Activated CD4-positive, alpha-beta T cell treated with anti-CD3 and anti-CD28 coated beads for 48 hours (primary cell): ENCODE data around the gene PTPRG.

ENCODE experiments used
- DNase-seq: peaks from one replicate; pipeline ENCODE4 v3.0.0-alpha.2; 2020

PTPRG gene

GRCh38 chr3:62172199-62172598 lies 610.8 kb downstream of the PTPRG start:
- no peak for DNase-seq

- DNase-seq: no peak
Measured at GRCh38 chr3:62173939-62174515, 612.7 kb downstream of the PTPRG start.

DNA sequence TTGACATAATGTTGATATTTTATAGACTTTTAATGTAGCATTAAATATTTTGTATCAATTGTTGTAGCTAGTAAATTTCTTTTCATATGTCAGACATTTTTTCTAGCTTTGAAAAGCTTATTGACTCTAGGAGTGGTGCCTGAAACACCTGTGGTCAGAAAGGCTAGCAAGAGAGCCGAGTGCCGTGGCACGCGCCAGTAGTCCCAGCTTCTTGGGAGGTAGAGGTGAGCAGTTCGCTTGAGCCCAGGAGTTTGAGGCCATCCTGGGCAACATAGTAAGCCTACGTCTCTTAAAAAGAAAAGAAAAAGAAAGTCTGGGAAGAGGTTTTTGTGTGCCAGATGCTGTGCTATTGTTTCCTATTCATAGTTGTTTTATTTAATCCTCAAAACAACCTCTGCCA lies 613.8 kb downstream of the PTPRG start:
- no peak for DNase-seq

DNA sequence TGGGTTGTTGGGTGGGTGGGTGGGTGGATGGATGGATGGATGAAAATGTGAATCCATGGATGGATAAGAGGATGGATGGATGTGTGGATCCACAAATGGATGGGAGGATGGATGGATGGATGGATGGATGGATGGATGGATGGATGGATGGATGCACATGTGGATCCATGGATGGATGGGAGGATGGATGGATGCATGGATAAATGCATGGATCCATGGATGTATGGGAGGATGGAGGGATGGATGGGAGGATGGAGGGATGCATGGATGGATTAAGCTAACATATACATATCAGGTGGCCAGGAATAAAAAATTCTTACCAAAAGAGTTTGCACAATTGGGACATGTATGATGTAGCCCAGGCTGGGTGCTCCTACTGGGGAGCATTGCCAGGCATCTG lies 616.7 kb downstream of the PTPRG start:
- no peak for DNase-seq

DNA sequence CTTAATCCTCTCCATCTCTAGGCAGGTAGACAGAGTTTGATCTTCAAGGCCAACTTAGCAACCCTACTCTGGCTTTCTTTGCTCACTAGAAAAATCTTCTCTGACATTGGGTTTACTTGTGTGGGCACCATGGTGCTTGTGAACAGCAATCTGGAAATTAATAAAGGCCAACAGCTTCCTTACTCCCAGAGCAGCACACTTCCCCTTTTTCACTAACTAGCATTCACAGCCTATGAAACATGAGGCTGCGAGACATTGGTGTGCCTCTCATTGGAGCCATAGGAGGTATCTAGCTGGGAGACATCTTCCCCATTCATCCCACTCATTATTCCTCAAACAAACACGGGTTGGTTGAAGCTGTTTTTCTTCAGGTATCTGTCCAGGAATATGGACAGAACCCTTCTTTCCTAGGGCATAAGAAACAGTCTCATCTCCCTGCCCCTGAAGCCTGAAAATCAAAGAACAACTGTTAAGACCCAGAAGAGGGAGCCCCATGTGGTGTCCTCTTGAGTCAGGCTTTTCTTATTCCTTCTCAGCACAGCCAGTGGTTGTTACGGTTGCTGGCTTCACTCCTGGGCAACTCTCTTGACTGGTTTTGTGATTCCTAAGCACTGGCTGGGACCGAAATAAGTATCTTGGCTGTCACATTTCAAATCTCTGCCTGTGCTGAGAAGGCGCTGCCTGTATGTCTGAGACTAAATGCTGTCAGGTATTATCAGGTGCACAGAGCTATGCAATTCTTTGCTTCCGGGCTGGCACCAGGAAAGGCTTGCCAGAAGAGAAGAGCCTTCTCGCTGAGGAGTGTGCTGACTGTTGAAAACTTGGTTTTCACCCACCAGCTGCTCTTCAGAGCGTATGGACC lies 617.6 kb downstream of the PTPRG start:
- no peak for DNase-seq

DNA sequence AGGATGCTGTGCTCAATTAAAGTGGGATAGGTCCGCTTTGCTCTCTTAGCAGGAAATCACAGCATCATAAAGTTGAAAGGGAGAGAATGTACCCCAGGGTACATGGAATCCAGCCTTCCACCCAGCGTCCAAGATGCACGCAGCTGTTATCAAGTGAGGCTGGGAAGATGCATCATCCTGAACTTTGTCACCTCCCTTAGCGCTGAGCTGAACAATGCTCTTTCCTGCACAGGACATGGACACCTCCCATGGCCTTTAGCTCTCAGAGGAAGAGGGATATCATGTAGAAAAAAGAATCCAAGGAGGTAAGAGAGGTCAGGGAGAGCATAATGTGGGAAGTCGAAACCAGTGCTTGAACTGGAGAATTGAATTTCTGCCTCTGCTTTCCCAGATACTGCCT lies 619.1 kb downstream of the PTPRG start:
- no peak for DNase-seq

- no peak for DNase-seq
Measured at GRCh38 chr3:62183087-62183486, 621.7 kb downstream of the PTPRG start.

GRCh38 chr3:62183969-62184368 lies 622.6 kb downstream of the PTPRG start:
- DNase-seq: no peak

- no peak for DNase-seq
Measured at GRCh38 chr3:62184559-62184958, 623.2 kb downstream of the PTPRG start.

GRCh38 chr3:62187022-62187431 lies 625.7 kb downstream of the PTPRG start:
- no peak for DNase-seq

DNA sequence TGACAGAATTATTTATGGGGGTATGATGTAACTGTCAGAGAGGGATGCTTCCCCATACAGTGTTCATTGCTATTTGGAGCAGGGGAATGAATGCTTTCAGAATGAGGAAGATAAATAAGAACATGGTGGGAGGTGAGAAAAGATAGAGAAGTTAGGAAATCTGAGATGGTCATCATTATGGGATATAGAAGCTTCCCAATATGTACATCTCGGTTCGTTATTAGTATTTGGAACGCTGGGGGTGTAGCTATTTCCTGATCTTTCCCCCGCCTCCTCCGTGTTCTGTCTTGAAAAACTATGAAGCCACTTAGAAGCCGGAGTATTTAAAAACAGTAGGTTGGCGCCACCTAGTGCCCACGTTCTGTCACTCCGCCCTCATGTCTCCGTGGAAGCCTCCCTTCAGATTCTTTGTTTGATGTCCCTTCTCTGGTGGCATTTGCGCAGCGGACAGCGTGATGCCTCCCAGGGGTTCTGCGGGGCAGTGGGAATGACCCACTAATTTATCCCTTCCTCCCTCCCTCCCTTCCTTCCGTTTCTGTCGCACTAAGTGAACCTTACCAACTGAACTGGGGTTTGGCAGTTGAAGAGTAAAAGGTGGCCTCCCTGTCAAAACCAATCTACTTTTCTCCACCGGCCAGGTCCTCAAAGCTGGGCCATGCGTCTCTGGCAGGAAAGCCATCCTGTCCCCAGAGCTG lies 627.5 kb downstream of the PTPRG start:
- DNase-seq: peak; percentile 77

GRCh38 chr3:62189376-62189698 lies 628.0 kb downstream of the PTPRG start:
- no peak for DNase-seq

- DNase-seq: no peak
Measured at GRCh38 chr3:62192891-62193290, 631.5 kb downstream of the PTPRG start.

DNA sequence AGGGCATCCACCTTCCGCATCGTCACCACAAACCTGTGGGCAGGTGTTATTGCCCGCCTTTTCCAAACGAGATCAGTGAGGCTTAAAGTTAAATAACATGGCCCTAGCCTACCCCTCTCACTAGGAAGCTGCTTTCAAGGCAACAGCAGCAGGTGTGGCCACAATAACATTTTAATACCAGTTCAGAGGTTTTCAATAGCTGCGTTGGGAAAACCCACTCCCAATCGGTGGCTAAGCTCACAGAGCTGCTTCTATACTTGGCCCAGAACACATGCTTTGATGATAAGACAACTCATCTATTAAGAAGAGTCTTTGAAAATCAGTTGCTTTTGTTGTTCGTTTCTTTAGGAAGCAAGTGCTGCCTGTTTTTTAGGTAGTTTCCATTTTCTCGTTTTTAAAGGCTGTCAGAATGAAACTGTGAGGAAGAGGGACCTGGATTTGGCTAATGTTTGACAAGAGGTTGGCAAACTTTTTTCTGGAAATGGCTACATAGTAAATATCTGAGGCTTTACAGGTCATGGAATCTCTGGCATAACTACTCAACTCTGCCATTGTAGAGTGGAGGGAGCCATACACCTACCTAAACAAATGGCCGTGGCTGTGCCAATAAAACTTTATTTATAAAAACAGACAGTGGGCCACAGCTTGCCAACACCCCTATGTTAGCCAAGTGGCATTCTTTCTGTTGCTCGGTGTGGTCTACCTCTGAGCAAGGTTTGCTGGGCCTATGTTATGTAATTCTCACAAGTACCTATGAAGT lies 632.4 kb downstream of the PTPRG start:
- DNase-seq: no peak

DNA sequence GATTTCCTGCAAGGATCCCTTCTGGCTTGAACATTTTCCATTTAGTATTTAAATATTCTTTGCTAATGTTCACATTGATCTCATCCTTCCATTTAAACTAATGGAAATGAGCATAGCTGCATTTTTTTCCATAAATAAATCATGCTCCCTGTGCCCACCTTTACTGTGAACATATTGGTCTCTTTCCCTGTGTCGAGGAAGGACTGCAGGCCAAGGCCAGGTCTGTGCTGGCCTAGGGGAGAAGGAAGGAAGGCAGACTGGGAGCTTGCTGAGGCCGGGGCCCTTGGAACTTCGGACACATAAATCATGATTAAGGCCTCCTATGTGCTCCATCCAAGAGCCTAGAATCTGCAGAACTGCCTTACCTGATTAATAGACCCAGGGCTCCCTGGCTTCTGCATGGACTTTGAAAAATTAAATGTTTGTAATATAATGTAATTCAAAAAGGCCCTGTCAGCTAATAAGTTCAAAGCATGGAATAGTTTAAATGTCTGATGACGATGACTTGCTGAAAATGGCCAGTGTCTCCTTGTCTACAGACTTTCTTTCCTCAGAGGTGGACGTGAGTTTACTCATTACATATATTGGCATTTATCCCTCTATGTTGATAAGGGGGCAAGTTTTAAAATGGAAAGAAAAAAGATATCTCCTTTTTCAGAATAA lies 636.1 kb downstream of the PTPRG start:
- DNase-seq: no peak

GRCh38 chr3:62199126-62199525 lies 637.8 kb downstream of the PTPRG start:
- DNase-seq: no peak

DNA sequence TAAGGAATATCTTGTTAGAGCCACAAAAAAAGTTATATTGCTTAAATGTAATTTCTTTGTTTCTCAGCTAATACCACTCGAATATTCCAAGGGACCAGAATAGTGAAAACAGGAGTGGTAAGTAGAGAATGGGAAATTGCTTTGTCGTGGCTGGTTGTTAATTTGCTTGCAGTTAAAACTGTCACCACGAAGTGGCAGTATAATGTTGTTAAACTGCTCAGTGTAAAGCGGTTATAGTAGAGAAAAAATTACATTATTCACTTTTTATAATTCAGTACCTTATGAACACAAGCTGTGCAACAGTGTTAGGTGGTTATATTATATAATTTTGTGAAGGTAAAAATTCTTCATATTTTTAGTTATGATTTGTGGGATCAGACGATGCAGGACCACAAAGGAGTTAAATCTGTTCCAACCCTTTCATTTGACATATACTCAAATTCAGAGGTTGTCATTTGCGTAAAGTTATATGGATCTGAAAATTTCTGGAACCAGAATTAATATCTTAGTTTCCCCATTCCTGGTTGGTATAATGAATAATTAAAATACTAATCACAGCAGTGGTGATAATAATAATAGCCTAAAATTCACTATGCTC lies 640.2 kb downstream of the PTPRG start:
- no peak for DNase-seq

DNA sequence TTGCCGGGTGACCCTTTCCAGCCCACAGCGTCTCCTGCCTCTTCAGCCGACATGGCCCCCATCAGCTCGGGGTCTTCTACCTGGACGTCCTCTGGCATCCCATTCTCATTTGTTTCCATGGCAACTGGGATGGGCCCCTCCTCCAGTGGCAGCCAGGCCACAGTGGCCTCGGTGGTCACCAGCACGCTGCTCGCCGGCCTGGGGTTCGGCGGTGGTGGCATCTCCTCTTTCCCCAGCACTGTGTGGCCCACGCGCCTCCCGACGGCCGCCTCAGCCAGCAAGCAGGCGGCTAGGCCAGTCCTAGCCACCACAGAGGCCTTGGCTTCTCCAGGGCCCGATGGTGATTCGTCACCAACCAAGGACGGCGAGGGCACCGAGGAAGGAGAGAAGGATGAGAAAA lies 641.8 kb downstream of the PTPRG start:
- DNase-seq: no peak

DNA sequence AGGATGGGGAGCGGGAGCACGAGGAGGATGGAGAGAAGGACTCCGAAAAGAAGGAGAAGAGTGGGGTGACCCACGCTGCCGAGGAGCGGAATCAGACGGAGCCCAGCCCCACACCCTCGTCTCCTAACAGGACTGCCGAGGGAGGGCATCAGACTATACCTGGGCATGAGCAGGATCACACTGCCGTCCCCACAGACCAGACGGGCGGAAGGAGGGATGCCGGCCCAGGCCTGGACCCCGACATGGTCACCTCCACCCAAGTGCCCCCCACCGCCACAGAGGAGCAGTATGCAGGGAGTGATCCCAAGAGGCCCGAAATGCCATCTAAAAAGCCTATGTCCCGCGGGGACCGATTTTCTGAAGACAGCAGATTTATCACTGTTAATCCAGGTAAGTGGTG lies 642.2 kb downstream of the PTPRG start:
- no peak for DNase-seq

- no peak for DNase-seq
Measured at GRCh38 chr3:62207197-62207596, 645.8 kb downstream of the PTPRG start.

GRCh38 chr3:62208385-62208784 lies 647.0 kb downstream of the PTPRG start:
- DNase-seq: no peak

GRCh38 chr3:62209101-62209500 lies 647.7 kb downstream of the PTPRG start:
- no peak for DNase-seq

DNA sequence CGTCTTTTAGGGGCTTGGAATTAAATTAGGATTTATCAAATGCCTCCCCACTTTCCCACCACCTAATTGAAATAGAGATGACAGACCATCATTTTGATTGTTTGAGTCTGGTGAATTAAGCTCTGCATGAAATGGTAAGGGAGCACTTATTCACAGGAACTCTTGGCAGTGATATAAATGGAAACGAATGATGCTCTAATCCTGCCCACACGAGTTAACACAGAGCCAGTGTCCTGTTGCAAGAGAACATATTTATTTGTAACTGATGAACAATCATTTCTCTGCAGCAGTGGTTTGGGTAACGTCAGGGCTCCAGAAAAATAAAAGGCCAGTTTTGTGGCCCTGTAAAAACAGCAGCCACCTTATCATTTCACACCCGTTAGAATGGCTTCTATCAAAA lies 648.6 kb downstream of the PTPRG start:
- DNase-seq: no peak
